GM18519 (cell line): ENCODE results near the gene ZCCHC24.

Source experiments
- ATAC-seq: cut with Tn5 transposase; IDR thresholded peaks from one replicate; pipeline ENCODE4 v1.9.1; 2021; ENCODE audit warnings: mild to moderate bottlenecking, moderate library complexity; ENCODE audit not compliant: unreplicated experiment, low FRiP score

The ZCCHC24 gene

DNA sequence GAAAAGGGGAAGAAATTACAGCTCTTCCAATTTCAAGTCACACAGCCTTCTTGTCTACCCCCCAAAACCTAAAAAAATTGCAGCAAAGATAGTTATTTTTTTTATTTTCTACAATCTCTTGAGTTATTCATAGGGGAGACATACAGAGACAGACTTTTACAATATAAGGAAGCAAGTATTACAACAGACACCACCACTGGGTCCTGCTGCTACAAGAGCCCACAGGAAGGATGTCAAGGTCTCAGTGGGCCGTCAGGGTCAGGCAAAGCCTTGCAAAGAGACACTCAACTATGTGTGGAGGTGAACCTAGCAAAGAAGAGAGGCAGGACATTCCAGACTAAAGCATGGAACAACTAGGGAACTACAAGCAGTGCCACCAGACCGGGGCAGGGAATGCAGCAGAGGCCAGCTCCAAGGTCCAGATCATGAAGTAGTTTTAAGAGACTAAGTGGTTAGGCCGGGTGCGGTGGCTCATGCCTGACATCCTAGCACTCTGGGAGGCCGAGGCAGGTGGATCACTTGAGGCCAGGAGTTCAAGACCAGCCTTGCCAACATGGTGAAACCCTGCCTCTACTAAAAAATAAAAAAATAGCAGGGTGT, 28.2 kb upstream of the ZCCHC24 start:
- ATAC-seq: no peak

DNA sequence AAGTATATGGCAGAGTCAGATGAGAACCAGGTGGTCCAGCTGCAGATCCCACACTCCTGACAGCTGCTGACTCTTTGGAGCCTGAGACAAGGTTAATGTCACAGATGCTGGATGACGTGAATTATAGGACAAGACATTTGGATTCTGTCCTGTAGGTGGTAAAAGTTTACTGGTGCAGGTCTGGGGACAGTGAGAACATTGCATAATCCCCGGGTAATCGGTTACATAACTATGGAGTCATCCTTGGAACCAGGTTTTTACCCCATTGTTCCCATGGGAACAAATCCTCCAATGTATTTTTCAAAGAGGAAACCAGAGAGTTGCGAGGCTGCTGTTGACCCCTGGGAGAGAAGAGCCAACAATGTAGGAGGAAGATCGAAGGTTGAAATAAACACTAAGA, 27.5 kb upstream of the ZCCHC24 start:
- ATAC-seq: no peak

DNA sequence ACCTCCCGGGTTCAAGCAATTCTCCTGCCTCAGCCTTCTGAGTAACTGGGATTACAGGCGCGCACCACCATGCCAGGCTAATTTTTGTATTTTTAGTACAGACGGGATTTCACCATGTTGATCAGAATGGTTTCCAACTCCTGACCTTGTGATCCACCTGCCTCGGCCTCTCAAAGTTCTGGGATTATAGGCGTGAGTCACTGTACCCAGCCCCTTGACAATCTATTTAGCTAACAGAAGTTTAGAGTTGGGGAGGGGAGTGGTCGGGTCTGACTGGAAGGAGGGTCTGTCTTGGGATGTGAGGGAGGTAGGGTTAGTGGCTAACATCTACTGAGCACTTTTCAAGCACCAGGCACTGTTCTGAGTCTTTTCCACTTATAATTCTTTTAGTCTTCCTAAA, 27.0 kb upstream of the ZCCHC24 start:
- no peak for ATAC-seq

DNA sequence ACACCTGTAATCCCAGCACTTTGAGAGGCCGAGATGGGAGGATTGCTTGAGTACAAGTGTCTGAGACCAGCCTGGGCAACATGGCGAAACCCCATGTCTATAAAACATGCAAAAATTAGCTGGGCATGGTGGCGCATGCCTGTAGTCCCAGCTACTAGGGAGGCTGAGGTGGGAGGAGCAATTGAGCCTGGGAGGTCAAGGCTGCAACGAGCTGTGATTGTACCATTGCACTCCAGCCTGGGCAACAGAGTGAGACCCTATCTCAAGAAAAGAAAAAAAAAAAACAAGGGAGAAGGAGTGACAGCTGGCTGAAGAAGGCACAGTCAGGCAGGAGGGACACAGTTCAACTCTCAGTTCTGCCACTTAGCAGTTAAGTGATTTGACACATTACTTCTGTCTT, 26.4 kb upstream of the ZCCHC24 start:
- no peak for ATAC-seq

DNA sequence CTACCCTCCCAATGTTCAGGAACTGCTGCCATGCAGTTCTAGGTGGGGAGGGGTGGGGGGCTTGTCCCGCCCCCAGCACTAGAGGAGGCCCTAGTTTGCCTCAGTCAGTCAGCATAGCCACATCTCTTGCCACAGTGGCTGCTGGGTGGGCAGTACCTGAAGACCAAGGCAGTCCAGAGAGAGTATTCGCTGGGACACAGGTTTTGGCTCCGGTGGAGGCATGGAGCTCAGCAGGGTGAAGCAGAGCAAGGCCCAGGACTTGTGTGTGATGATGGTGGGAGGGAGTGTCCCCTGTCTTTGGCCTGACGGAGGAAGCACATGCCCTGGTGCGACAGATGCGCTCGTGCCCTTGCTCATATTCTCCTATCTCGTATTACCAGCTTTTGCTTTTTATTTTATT, 24.7 kb upstream of the ZCCHC24 start:
- ATAC-seq: no peak

DNA sequence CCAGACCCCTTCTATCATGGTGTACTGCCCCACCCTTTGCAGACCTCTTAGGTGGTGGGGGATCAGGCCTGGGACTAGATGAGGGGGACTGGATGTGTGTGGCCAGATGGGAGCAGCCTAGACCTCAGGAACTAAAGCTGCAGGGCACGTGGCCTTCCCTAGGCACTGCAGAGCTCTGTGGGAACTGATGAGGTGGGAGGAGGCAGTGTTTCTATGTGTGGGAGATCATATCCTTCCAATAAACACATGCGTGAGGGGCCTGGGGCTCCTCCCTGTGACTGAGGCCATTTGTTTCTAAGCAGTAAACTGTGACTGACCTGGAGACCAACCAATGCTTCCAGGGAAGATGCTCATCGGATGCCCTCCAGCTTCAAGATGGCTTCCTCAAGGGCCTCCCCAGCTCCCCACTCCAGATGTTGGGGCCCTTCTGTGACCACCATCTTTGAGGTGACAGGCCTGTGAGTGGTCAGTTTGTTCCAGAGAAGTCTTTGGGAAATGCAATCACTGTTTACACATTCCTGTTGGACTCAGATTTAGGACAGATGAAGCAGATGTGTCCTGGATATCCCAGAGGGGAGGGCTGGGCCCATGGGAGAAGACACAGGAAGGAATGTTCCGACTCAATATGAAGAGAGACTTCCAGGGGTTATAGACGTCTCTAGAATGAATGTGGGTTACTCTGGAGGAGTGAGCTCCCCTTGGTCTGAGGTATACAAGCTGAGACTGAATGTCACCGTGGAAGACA, 23.6 kb upstream of the ZCCHC24 start:
- ATAC-seq: no peak

DNA sequence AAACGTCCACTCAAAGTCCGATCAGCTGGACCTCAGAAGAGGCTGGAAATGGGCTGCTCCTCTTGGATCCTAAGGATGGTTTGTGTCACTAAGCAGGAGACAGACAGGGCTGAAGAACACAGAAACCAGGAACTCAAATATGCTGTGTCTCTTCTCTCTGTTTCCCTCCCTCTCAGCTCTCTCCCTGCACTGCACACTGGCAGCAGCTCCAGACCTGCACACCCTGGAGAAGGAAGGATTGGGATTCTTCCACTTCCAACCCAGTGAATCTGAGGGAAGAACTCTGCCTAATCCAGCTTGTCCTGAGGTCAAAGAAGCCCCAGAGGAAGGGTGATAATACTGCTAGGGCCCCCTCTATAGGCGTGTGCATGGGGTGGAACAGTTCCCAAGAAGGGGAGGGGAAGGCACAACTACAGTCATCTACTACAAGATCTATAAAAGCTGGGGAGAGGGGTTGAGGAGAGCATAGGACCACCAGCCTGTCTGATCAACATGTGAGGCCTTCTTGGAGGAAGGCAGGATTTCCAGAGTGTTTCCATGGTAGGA, 22.7 kb upstream of the ZCCHC24 start:
- no peak for ATAC-seq

DNA sequence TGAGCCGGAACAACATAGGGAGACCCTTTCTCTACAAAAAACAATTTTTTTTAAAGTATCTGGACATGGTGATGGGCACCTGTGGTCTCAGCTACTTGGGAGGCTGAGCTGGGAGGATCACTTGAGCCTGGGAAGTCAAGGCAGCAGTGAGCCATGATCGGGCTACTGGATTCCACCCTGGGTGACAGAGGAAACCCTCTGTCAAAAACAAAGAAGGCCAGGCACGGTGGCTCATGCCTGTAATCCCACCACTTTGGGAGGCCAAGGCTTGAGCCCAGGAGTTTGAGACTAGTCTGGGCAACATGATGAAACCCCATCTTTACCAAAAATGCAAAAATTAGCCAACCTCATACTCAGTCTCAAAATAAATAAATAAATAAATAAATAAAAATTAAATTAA, 19.9 kb upstream of the ZCCHC24 start:
- no peak for ATAC-seq

DNA sequence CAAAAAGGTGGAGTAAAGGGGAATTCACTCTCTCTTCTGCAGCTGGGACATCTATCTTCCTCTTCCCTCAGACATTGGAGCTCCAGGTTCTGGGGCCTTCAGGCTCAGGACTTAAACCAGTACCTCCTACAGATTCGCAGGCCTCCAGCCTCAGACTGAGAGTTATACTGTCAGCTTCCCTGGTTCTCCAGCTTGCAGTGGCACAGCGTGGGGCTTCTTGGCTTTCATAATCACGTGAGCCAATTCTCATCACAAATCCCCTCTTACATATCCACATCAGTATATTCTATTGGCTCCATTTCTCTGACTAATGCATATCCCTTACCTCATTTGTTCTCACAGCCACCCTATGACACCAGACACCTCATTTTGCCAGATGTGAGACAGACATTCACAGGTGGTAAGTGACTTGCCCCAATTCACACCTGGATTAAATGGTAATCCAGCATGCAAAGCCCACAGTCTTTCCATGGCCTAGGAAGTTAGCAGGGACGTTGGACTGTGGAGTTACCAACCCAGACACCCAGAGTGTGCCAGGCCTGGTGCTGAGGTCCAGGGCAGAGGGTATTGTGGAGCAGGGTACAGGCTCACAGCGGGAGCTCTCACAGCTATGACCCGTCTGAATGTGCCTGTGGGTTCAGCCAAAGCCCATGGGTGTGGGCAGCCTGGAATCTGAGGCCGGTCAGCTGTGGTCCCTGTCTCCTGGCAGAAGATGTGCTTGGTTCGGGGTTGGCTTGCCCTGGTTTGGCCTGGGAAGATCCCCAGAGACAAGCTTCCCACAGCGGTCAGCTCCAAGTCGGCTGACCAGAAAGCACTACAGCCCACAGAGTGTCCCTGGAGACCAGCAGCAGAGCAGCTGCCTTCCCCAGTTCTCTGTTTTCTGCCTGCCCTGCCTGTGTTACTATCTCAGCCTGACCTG, 18.4 kb upstream of the ZCCHC24 start:
- ATAC-seq: no peak

DNA sequence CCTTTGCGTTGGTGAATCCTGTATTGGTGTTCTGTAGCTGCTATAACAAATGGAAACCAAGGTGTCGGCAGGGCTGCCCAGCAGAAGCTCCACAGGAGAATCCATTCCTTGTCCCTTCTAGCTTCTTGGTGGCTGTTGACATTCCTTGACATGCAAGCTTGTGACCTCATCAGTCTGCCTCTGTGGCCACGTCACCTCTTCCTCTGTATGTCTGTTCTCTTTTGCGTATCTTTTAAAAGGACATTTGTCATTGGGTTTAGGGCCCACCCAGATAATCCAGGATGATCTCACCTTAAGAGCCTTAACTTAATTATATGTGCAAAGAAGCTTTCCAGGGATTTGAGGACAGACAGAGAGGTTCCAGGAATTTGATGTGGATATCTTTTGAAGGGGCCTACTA, 15.3 kb upstream of the ZCCHC24 start:
- ATAC-seq: no peak

DNA sequence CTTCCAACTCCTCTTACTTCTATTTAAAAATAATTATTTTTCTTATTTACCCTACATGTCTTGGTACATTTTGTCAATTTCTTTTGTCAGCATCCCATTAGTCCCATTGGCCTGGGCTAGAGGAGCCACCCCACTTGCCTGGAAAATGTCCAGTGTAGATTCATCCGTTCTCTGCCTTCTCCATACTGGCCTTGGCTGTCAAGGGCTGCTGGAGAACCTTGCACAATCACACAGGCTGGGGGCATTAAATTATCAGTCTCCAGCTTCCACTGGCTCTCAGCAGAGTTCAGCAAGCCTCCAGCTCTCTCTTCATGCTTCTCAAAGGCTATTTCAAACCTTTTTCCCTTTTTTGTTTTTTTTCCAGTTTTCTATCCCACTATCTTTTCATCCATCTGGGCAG, 13.8 kb upstream of the ZCCHC24 start:
- no peak for ATAC-seq

DNA sequence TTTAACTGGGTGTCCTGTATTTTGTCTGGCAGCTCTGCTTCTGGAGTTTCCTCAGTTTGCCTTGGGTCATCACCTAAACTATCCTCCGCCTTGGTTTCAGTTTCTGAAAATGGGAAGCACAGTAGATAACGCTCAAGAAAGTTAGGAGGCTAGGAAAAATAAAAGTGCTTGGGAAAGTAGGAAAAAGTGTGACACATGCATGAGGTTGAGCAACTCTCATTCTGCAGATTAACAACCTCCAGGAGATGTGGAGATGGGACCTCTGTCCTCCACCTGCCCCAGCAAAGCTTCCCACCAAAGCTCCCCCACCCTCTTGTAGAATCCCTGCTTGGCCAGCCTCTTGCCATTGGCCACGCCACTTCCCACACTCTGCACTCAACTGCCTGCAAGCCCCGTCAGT, 13.1 kb upstream of the ZCCHC24 start:
- no peak for ATAC-seq

DNA sequence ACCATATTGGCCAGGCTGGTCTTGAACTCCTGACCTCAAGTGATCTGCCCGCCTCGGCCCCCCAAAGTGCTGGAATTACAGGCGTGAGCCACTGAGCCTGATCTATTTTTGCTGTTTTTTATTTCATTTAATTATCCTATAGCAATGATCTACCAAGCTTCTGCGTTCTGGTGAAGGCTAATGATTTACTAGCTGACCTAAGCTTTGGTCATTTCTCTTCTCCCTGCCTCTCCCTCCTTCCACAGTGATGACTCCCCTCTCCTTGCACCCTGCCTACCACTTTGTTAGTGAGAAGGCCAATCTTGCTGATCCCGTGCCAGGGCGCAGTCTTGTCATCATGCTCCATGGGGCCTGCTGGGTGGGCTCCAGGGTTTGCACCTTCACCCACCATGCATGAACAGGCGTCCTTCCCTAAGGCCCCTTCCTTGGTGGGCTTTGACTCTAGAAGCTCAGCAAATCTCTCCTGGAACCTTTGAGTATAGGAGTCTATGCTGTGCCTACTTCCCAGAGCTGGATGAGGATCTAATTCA, 11.9 kb upstream of the ZCCHC24 start:
- no peak for ATAC-seq

DNA sequence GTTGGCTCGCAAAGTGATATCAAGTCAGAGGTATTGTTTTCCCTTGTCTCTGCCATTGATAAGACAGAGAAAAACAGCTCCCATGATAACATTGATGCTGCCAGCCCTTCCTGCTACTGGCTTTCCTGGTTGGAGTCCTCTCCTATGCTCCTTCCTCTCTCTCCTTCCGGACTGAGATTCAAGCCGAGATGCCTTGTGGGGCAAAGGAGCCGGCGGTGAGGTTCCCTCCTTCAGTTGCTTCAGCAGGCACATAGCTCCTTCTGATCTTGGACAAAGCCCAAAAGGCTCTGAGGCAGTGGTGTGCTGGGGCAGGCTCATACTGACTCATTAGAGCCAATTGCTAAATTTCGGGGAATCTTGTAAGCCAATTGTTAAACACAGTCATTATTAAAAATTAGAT, 8.8 kb upstream of the ZCCHC24 start:
- no peak for ATAC-seq

DNA sequence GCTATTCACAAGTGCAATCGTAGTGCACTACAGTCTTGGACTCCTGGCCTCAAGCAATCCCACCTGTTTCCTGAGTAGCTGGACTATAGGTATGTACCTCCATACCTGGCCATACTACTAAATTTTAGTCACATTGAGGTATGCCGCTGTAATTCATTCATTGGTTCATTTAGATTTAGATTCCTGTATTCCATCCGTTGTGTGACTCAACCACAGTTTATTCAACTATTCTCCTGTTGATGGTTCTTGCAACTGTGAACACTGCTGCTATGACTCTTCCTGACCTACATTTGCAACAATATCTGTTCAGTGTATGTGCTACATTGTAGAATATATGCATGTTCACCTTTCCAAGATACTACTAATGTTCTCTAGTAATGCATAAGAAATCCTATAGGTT, 8.0 kb upstream of the ZCCHC24 start:
- no peak for ATAC-seq

DNA sequence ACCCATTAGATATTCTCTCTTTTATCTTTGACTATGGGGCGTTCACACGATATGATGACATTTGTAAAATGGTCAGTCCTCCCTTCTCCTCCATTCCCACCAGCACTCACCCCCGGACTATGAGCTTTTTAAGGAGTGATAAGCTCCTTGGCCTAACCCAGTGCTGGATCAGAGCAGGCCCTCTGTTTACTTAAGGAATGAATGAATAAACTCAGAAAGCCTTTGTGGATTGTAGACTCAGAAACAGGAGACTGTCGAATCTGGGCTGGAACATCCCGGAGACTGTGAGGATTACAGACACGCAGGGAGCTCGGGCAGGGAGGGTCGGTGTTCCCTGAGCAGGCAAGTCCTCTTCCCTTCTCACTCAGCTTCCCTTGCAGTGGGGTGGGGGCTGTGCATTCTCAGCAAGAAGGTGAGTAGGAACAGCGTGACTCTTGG, 6.8 kb upstream of the ZCCHC24 start:
- ATAC-seq: no peak

DNA sequence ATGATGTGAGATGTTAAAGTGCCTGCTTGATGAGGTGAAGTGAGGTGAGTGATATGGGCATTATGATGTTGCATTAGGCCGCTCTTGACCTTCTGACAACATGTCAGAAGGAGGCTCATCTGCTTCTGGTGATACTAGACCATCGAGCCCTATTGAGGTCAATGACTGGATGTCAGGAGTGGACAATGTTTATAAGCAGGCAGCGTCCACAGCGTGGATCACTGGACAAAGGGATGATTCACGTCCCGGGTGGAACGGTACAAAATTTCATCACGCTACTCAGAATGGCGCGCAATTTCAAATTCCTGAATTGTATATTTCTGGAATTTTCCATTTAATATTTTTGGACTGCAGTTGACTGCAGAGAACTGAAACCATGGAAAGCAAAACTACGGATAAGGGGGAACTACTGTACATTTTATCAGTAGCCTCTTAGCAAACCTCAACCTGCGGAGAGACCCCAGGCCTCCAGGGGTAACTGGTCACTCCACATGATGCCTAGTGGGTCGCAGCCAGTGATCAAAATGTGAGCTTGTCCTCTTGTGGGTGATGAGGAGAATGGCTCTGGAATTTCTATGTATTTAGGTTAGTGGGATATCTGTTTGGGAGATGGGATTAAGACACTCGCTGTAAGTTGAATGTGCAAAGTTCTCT, 5.7 kb upstream of the ZCCHC24 start:
- no peak for ATAC-seq

DNA sequence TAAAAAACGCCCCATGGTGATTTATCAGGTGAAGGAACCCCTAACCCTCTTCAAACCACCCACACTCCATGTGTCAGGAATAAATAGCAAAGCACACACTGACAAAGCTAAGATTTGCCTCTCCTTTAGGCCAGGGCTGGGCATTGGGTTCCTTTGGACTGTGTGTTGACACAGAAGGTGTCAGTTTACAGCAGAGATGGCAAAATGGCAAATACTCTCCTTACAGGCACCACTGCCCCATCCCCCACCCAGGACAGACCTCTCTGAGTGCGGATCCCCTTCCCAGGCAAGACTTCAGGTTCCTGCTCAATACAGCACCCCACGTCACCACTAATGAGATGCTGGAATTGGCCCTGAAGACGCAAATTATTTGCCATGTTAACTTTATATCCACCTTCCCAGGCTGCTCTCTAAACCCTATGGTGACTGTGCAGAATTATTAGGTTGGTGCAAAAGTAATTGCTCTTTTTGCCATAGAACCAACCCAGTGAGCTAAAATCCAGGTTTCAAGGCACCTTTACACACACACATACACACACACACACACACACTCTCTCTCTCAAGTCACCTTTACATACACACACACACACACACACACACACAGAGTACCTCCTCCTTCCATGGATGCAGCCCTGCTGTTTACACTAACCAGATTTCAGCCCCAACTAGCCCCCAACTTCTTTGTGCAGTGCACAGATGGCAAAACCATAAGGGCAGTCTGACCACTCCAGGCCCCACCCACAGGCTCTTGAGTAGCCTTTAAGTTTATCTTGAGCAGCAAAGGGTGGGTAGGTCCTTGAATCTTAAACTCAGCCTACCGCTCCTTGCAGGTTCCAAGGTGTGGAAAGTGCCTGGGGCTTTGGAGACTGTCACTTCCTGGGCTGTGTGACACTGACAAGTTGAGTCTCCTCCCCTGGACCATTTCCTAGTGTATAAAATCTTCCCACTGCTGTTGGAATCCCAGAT, 4.0 kb upstream of the ZCCHC24 start:
- no peak for ATAC-seq

DNA sequence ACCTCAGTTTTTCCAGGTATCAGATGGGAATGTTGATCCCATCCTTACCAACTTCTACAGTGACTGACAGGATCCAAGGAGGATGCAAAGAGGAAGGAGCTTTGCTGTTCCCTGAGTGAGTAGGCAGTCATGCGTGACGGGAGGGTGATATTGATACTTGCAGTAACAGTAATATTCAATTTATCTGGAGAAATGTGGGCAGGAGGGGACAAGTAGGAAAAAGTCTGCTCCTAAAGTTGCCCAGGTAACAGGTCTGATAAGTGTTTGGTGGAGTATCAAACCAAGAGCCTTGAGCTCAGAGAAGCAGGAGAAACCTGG, 3.3 kb upstream of the ZCCHC24 start:
- ATAC-seq: no peak
